HFF-Myc (cell line): ENCODE results near the gene TBC1D22A.

Experiments
- DNase-seq: peaks from one replicate; pipeline ENCODE4 v3.0.0-alpha.2; 2011; ENCODE audit warnings: low read depth; ENCODE audit errors: extremely low read depth
- H3K4me3 ChIP-seq: replicated peaks from 2 replicates; pipeline ENCODE4 v1.5.1; 2011; ENCODE audit warnings: low read depth, mild to moderate bottlenecking, control low read depth, low read length
- TF ChIP-seq, protein P1 (sequence below): IDR thresholded peaks from 2 replicates; pipeline ENCODE4 v1.5.1; 2012; ENCODE audit warnings: mild to moderate bottlenecking, low read depth, low read length, control low read depth; ENCODE audit errors: missing control alignments

TBC1D22A gene

DNA sequence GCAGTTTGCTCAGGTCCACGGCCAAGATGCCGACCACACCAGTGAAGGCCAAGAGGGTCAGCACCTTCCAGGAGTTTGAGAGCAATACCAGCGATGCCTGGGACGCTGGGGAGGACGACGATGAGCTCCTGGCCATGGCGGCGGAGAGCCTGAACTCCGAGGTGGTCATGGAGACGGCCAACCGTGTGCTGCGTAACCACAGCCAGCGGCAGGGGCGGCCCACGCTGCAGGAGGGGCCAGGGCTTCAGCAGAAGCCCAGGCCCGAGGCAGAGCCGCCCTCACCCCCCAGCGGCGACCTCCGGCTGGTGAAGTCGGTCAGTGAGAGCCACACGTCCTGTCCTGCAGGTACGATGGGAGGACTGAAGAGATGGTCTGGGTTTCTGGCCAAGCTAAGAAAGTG lies 31.0 kb downstream of the TBC1D22A start:
- DNase-seq = no peak
- H3K4me3 ChIP-seq = no peak overlapping the region
- TF ChIP-seq, protein P1, sequence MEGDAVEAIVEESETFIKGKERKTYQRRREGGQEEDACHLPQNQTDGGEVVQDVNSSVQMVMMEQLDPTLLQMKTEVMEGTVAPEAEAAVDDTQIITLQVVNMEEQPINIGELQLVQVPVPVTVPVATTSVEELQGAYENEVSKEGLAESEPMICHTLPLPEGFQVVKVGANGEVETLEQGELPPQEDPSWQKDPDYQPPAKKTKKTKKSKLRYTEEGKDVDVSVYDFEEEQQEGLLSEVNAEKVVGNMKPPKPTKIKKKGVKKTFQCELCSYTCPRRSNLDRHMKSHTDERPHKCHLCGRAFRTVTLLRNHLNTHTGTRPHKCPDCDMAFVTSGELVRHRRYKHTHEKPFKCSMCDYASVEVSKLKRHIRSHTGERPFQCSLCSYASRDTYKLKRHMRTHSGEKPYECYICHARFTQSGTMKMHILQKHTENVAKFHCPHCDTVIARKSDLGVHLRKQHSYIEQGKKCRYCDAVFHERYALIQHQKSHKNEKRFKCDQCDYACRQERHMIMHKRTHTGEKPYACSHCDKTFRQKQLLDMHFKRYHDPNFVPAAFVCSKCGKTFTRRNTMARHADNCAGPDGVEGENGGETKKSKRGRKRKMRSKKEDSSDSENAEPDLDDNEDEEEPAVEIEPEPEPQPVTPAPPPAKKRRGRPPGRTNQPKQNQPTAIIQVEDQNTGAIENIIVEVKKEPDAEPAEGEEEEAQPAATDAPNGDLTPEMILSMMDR = no peak

DNA sequence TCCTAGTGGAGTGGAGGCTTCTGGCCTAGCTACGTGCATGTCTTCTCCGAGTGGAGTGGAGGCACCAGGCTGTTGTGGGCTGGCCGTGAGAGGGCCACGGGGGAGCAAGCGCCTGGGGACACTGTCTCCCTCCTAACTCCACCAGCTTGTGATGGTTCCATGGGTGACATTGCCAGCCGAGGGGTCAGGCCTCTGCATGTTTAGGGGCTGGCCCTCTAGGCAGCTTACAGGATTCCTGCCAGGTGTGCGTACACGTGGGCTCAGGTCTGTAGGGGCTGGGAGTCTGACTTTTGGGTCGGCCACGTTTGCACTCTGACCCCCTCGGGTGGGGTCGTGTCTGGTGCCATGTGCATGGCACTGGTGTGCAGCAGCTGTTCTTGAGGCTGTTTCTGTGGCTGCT lies 31.6 kb downstream of the TBC1D22A start:
- TF ChIP-seq, protein P1 = no peak
- DNase-seq = no peak
- no peak overlapping the region for H3K4me3 ChIP-seq

DNA sequence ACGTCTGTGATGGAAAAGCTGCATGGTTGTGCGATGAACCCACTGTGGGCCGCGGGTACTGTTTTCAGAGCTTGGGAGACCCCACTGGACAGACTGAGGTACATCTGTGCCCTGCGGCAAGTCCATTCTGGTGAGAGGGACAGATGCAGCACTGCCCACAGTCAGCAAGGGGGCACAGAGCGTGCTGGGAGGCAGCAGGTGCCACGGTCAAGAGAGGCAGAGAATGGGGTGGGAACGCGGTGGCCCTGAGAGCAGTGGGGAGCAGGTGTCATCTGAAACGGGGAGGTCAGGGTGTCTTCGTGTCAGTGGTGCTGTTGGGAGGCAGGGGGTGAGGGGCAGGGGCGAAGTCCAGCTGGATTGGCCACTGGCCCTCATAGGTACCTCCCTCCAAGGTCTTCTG lies 32.0 kb downstream of the TBC1D22A start:
- TF ChIP-seq, protein P1 = no peak
- DNase-seq = no peak
- no peak overlapping the region for H3K4me3 ChIP-seq

DNA sequence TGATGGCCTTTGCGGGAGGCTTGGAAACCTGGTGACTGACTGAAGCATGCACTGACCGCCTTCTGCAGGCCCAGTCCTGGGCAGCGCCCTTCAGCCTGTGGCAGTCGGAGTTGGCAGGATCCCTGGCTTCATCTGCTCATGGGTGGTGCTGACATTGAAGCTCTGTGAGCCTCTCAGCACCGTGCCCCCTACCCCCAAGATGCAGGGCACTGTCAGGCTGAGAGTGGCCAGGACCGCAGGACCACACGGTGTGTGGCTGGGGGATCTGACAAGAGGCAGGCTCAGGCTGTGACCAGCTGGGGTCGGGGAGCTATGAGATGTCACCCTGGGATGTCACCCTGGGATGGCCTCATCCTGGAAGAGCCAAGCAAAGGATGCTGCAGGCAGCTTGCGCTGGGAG lies 32.7 kb downstream of the TBC1D22A start:
- DNase-seq = no peak
- TF ChIP-seq, protein P1 = no peak
- H3K4me3 ChIP-seq = no peak overlapping the region

DNA sequence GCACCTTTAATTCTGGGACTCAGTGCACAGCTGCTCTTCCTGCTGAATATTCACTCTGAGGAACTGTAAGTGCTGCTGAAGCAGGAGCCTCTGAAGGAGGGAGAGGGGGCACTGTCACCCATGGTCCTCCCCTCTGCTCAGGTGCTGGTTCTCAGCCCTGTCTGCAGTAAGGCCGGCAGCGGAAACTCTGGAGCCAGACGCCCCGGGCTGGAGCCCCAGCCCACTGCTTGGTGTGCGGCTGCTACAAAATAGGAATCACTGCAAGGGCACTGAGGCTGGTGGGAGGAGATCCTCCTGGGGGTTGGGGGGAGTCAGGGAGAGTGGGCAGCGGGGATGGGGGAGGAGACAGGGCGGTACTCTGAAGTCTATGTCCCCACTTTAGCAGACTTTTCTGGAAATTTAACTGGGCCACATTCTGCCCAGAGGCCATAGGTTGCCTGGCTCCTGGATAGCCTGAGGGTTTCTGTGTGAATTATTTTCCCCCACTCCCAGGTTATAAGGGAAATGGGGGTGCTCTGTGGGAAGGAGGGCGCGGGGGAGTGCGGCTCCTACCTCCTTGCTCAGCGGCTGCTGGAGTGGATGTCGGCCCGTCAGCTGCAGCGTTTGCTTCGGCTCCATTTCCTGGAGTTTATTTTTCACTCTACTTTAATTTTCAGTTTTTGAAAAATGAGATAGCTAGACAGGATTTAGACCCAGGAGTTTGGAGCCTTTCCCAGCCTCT lies 33.6 kb downstream of the TBC1D22A start:
- H3K4me3 ChIP-seq = no peak overlapping the region
- TF ChIP-seq, protein P1 = no peak
- DNase-seq = no peak

DNA sequence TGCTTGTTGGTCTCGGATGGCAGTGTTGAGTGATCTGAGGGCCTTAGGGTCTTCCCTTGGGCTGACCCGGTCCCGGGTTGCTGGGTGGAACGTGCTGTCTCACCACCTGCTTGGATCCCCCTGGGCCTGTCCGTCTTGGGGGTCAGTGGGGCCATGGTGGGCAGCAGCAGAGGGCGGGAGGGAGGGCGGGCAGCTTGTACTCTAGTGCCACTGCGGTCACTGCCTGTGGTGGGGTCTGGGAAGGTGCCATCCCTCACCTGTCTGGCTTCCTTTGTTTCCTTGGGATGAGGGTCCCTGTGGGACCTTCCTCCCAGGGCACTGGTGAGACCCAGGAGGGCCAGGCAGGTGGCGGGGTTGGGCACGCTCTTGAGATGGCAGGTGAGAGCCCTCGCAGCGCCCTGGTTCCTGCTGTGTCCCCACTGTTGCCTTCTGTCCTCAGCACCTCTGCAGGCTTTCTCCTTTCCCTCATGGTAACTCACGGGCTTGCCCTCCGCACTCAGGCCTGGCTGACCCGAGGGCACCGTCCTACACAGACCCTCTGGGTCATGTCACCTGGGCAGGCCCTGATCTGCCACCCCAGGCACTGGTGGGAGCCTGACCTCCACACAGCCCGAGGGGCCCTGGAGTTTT lies 34.2 kb downstream of the TBC1D22A start:
- TF ChIP-seq, protein P1 = no peak
- no peak overlapping the region for H3K4me3 ChIP-seq
- DNase-seq = no peak
